ENCODE data around the gene ATP1B1.

Gene ATP1B1

DNA sequence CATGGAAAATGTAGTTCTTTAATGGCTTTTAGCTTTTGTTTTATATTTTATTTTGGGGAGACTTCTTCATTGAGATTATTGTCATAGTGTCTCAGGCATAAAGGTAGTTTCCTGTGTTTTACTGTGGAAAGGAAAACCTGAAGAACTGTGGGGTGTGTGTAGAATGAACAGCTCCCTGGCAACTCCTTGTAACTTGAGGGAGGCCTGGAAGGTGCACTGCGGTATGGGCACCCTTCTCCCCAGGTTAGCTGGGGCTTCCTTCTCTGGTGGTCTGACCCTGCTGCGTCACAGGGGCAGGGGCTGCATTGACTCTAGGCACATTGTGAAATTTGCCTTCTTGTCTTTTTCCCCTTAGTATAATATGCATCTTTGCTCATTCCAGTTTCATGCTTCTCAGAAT is 1.7 kb downstream of the ATP1B1 start:
- no peak for TF ChIP-seq CTCF (IDR thresholded peaks at IDR 0.05; ENCODE audit: low read depth, low read length, missing control alignments)
- Histone ChIP-seq H3K4me3 (ENCODE audit: low read depth, low read length) (peak overlapping the region; percentile 72), H3K36me3 (replicated peaks) (no peaks in the 10 kb centered on the region), H3K27me3 (replicated peaks) (no peaks in the 10 kb centered on the region), H3K27ac (peak overlapping the region; percentile 73)
- in situ Hi-C loops (cut with HindIII; ENCODE audit: low pct_ligation_motif_present, low sequenced_read_pairs), result no loop called here
- no peak for DNase-seq

DNA sequence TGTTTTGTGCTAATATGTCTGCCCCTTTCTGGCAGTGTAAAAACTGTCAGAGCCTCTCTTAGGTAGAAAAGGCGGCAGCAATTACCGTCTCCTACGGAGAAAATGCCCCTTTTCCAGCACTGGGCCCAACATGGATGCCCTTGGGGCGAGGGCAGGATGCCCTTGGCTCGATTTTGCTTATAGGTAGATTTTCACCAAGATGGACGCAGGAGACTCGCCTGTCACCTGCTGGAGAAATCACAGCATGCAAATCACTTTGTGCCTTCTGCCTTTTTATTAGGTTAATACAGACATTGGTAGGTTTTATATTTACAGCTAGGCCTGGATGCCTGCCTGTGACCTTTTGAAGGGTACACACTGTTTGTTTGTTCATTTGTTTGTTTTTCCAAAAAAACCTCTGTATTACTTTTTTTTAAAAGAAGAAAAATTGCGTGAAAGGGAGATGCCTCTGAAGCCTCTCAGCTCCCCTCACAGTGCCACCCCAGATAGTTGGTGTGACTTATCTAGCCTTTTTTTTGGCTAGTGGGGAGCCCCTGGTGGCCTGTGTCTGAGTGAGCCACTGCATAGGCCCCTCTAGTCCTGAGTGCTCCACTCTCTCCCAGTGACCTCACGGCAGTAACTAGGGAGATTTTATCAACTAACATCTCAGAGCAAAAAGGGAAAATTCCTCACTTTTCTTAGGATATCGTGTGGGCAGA is 2.5 kb downstream of the ATP1B1 start:
- peak; percentile 55 for DNase-seq

GRCh38 chr1:169109561-169110134 is 3.2 kb downstream of the ATP1B1 start:
- H3K27me3 ChIP-seq (replicated peaks), result no peaks in the 10 kb centered on the region
- in situ Hi-C loops (cut with HindIII; ENCODE audit: low pct_ligation_motif_present, low sequenced_read_pairs), result no loop called here
- peak overlapping the region; percentile 26 for H3K4me3 ChIP-seq (ENCODE audit: low read depth, low read length)
- no peaks in the 10 kb centered on the region for H3K36me3 ChIP-seq (replicated peaks)
- DNase-seq, result peak; percentile 96
- no peak for TF ChIP-seq CTCF (IDR thresholded peaks at IDR 0.05; ENCODE audit: low read depth, low read length, missing control alignments)
- H3K27ac ChIP-seq, result peak overlapping the region; percentile 75

More for the DNA sequence above, 2.5 kb downstream of the ATP1B1 start:
- no peaks in the 10 kb centered on the region for H3K36me3 ChIP-seq (replicated peaks)
- H3K27me3 ChIP-seq (replicated peaks), result no peaks in the 10 kb centered on the region
- in situ Hi-C loops (cut with HindIII; ENCODE audit: low pct_ligation_motif_present, low sequenced_read_pairs), result no loop called here
- peak overlapping the region; percentile 75 for H3K27ac ChIP-seq
- H3K4me3 ChIP-seq (ENCODE audit: low read depth, low read length), result no peak overlapping the region
- TF ChIP-seq CTCF (IDR thresholded peaks at IDR 0.05; ENCODE audit: low read depth, low read length, missing control alignments), result peak; percentile 55

DNA sequence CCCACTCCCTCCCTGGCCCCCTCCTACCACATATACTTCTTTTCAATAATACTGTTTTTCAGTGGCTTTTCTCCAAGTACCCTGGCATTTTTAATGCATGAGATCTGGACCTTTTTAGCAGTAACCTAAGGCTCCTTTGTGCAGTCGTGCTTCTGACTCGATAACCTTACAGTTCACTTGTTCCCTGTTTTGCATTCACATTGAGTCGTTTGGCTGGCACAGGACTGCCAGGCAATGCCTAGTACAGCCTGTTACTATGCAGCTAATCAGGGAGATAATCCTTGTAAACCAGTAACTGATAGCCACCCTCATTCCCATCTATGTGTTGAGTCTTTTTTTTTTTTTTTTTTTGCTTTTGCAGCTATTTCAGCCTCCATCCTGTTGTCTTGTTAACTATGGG is 3.7 kb downstream of the ATP1B1 start:
- H3K4me3 ChIP-seq (ENCODE audit: low read depth, low read length), result peak overlapping the region; percentile 26
- peak overlapping the region; percentile 75 for H3K27ac ChIP-seq
- no peaks in the 10 kb centered on the region for H3K36me3 ChIP-seq (replicated peaks)
- in situ Hi-C loops (cut with HindIII; ENCODE audit: low pct_ligation_motif_present, low sequenced_read_pairs), result no loop called here
- H3K27me3 ChIP-seq (replicated peaks), result no peaks in the 10 kb centered on the region
- no peak for TF ChIP-seq CTCF (IDR thresholded peaks at IDR 0.05; ENCODE audit: low read depth, low read length, missing control alignments)
- no peak for DNase-seq

DNA sequence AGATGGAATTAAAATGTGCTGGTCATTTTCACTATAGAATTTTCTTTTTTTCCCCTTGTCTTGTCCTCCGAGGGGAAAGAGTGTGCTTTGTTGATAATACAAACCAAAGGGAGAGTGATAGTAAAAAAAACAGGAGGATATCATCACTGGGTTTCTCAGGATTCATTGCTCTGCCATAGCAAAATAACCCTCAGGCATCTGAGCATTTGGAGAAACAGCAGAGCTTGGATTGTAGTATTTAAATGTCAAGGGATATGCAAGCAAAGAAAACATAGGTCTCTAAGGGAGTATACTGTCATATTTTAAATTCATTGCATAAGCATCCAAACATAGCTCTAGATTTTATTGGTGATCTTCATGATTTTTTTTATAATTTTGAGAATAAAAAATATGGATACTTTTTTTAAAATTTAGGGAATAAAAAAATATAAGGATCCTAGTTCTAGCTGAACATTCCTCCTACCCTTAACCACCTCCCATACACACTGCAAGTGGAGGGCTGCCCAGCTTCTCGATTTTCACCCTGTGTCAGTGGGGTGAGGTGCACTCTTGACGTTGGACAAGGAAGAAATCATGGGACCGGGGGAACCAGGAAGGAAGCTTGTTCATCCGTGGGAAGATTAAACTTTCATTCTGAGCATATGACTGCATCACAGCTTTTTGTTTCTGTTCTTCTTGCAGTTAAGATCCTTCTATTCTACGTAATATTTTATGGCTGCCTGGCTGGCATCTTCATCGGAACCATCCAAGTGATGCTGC is 4.4 kb downstream of the ATP1B1 start:
- in situ Hi-C loops (cut with HindIII; ENCODE audit: low pct_ligation_motif_present, low sequenced_read_pairs), result no loop called here
- Histone ChIP-seq H3K4me3 (ENCODE audit: low read depth, low read length) (no peak overlapping the region), H3K36me3 (replicated peaks) (no peaks in the 10 kb centered on the region), H3K27me3 (replicated peaks) (no peaks in the 10 kb centered on the region), H3K27ac (peak overlapping the region; percentile 75)
- DNase-seq, result peak; percentile 48
- TF ChIP-seq CTCF (IDR thresholded peaks at IDR 0.05; ENCODE audit: low read depth, low read length, missing control alignments), result no peak

All from brain microvascular endothelial cell (primary cell).